HAP-1 (cell line): ENCODE results near the gene ANKRD34A.

Source experiments
- DNase-seq, 2 experiments: peaks; one replicate each; pipeline ENCODE4 v3.0.0-alpha.2; 2016 to 2020; ENCODE audit warnings: low spot score in 2 of 2
- H3K27me3 ChIP-seq: fragments of 250-450 bp; sonication (Bioruptor Pico); 2 replicates; pipeline ENCODE4 v1.5.1; 2020; ENCODE audit warnings: low read depth, mild to moderate bottlenecking, moderate library complexity
- H3K36me3 ChIP-seq: fragments of 250-450 bp; sonication (Bioruptor Pico); replicated peaks from 2 replicates; pipeline ENCODE4 v1.5.1; 2020; ENCODE audit warnings: mild to moderate bottlenecking
- H3K4me1 ChIP-seq: fragments of 250-450 bp; sonication (Bioruptor Pico); 2 replicates; pipeline ENCODE4 v1.5.1; 2020; ENCODE audit warnings: mild to moderate bottlenecking
- H3K4me3 ChIP-seq: fragments of 250-450 bp; sonication (Bioruptor Pico); 2 replicates; pipeline ENCODE4 v1.5.1; 2020; ENCODE audit warnings: mild to moderate bottlenecking, moderate library complexity
- H3K9me3 ChIP-seq: fragments of 250-450 bp; sonication (Bioruptor Pico); 2 replicates; pipeline ENCODE4 v1.5.1; 2020; ENCODE audit warnings: mild to moderate bottlenecking, moderate library complexity
- in situ Hi-C: fragments of 300-500 bp; cut with MboI; formaldehyde crosslinking; loops from 3 replicates; pipeline ENCODE4 v1.14.3; 2020; ENCODE audit warnings: low sequenced_read_pairs, inconsistent platforms, mixed read lengths

Gene ANKRD34A

DNA sequence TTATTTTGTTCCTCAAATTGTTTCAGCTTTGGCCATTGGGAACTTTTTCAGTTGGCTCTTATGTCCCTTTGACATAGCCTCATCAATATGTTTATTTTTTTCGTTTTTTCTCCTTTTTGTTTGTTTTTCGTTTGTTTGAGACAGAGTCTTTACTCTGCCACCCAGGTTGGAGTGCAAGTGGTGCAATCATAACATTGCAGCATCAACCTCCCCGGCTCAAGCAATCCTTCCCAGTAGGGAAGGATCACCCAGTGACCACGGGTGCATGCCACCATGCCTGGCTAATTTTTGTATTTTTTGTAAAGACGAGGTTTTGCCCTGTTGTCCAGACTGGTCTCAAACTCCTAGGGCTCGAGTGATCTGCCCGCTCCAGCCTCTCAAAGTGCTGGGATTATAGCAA, 8.2 kb upstream of the ANKRD34A start:
- H3K36me3 ChIP-seq: no peaks in the 10 kb centered on the region
- DNase-seq: no peak
- no peaks in the 10 kb centered on the region for H3K4me1 ChIP-seq
- no peaks in the 10 kb centered on the region for H3K9me3 ChIP-seq
- H3K27me3 ChIP-seq: no peaks in the 10 kb centered on the region
- no peak overlapping the region for H3K4me3 ChIP-seq
- in situ Hi-C loops: loop anchor here (5.0 kb wide), 1 partner anchor 75 kb away; no protein-coding TSS in a partner anchor

GRCh38 chr1:145967288-145967687, 2.9 kb upstream of the ANKRD34A start:
- no peak for DNase-seq
- Histone ChIP-seq H3K27me3 (no peaks in the 10 kb centered on the region), H3K4me1 (peaks cover 15% of the 10 kb centered on the region), H3K4me3 (no peak overlapping the region), H3K9me3 (no peaks in the 10 kb centered on the region), H3K36me3 (no peaks in the 10 kb centered on the region)
- in situ Hi-C loops: no loop called here

DNA sequence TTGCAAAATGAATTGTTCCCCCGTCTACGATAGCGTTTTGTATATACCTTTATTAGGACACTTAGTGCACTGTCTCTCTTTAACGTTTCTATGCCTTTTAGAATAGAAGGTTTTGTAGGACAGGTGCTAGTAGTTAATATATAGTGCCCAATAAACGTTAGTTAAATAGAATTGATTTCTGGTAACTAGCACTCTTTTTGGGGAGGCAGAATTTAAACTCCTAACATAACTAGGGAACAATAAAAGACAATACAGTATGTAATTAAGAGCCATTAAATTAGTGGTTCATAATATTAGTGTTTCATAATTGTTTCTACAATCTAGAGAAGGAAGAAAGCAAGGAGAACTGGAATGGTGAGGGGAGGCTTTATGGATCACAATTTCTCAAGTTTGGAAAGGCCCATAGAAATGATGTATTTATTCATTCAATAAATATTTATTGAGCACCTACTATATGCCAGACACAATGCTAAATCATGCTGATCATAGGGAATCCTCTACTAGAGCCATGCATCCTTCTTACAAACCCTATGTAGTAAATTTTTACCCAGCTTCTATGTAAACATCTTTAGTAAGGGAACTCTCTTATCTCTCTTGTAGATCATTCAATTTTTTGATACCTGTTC, 857 bp upstream of the ANKRD34A start:
- H3K9me3 ChIP-seq: no peaks in the 10 kb centered on the region
- no peaks in the 10 kb centered on the region for H3K36me3 ChIP-seq
- in situ Hi-C loops: no loop called here
- H3K27me3 ChIP-seq: no peaks in the 10 kb centered on the region
- H3K4me3 ChIP-seq: peak overlapping the region; percentile 44
- DNase-seq: no peak
- peaks cover 29% of the 10 kb centered on the region for H3K4me1 ChIP-seq

DNA sequence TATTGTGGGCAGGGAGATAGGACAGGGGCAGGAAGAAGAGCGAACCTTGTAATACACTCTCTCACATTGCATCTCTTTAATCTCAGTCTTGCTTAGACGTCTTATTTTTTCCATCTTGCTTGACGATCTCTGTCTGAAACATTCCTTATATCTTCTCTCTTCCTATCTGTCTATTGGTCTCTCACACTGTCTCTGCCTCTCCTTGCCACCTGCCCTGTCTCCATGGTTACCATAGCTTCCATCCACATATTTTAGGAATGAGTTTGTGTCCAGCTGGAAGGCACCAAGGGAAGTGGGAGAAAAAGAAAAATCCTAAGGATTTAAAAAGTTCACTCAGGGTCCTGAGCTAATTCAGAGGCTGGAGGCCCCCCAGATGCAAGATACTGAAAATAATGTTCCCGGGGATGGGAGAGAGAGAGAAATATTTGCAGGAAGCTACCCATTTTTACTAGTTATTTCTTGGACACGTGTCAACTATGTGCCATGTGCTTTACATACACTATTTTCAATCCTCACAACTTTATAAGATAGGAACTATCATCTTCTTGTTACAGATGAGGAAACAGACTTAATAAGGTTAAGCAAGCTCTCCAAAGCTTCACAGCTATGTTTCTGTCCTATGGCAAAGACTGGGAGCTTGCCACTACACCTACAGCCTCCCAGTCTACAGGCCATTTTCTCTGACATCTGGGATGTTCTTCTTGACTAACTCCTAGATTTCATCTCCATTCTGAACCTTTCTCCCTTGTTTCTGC, 933 bp downstream of the ANKRD34A start:
- in situ Hi-C loops: loop anchor here (5.0 kb wide), 1 partner anchor 36 kb away; the partner anchor contains the start of gene RBM8A
- Histone ChIP-seq H3K4me1 (peaks cover 31% of the 10 kb centered on the region), H3K9me3 (no peaks in the 10 kb centered on the region), H3K36me3 (no peaks in the 10 kb centered on the region), H3K27me3 (no peaks in the 10 kb centered on the region), H3K4me3 (peak overlapping the region; percentile 44)
- no peak for DNase-seq

GRCh38 chr1:145962157-145963102, 1.9 kb downstream of the ANKRD34A start:
- H3K9me3 ChIP-seq: no peaks in the 10 kb centered on the region
- peak overlapping the region; percentile 27 for H3K4me3 ChIP-seq
- no peaks in the 10 kb centered on the region for H3K27me3 ChIP-seq
- in situ Hi-C loops: loop anchor here (5.0 kb wide), 1 partner anchor 35 kb away; the partner anchor contains the start of gene RBM8A
- H3K36me3 ChIP-seq: no peaks in the 10 kb centered on the region
- peak in 1 of 2 experiments; percentile 35 for DNase-seq
- peaks cover 36% of the 10 kb centered on the region for H3K4me1 ChIP-seq

DNA sequence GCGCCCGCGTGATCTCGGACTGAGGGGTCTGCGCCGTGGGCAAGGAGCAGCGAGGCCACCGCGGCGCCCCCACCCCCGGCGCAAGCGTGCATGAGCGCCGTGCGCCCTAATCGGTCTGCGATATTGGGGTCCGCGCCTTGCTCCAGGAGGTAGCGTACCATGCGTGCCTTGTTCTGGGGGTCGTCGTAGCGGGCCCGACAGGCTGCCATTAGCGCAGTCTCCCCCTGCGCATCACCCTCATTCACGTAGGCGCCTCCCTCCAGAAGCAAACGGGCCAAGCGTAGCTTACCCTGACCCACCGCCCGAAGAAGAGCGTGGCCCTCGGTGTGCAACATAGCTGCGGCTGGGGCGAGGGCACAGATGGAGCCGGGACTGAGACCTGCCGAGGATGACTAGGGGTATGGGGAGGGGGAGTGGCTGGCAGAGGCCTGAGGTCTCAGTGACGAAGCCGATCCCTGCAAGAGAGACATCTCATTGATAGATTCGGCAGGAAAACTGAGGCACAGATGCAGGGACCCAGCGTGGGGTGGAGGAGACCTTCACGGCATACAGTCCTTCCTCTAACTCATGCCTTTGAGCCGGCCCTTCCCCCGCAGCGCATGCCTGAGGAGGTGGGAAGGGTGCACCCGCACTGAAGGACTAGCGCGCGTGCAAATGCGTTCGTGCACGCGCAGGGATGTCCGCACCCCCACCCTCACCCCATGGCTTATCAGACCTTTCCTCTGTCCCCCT, 2.8 kb downstream of the ANKRD34A start:
- DNase-seq: peak in 1 of 2 experiments; percentile 58
- in situ Hi-C loops: loop anchor here (5.0 kb wide), 1 partner anchor 34 kb away; the partner anchor contains the start of gene RBM8A

GRCh38 chr1:145961109-145961424, 3.3 kb downstream of the ANKRD34A start:
- Histone ChIP-seq H3K9me3 (no peaks in the 10 kb centered on the region), H3K4me3 (peak overlapping the region; percentile 48), H3K36me3 (no peaks in the 10 kb centered on the region), H3K27me3 (no peaks in the 10 kb centered on the region), H3K4me1 (peaks cover 45% of the 10 kb centered on the region)
- in situ Hi-C loops: loop anchor here (5.0 kb wide), 1 partner anchor 34 kb away; the partner anchor contains the start of gene RBM8A
- DNase-seq: no peak

More for the DNA sequence above, 2.8 kb downstream of the ANKRD34A start:
- Histone ChIP-seq H3K9me3 (no peaks in the 10 kb centered on the region), H3K4me1 (peaks cover 39% of the 10 kb centered on the region), H3K27me3 (no peaks in the 10 kb centered on the region), H3K36me3 (no peaks in the 10 kb centered on the region), H3K4me3 (peak overlapping the region; percentile 27)

DNA sequence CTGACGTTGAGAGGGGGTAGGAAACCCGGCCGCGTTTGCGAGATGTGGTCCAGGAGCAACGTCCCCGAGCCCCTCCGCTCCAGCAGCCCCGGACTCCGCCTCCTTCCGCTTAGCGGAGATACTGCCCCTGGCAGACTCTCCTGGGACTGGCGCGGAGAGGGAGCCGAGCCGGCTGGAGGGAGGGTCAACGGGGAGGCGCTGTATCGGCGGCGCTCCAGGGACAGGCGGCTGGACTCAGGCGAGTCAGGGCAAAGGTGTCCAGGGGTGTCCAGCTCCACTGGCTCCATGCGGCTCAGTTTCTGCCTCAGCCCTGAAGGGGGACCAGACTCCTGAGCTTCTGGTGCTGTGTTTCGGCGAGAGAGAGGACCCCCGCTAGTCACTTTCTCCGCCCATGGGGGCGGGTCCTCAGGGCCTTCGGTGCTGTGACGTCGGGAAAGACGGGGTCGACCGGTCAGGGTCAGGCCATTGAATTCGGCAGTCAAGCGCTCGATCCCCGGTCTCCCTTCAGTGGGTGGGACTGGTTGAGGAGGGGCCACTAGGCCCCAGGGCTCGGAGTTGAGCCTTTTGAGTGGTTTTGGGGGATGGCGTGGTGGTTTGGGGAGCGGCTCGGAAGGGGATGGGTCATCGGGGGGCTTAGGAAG, 3.8 kb downstream of the ANKRD34A start:
- Histone ChIP-seq H3K9me3 (no peaks in the 10 kb centered on the region), H3K27me3 (no peaks in the 10 kb centered on the region), H3K36me3 (no peaks in the 10 kb centered on the region), H3K4me3 (peak overlapping the region; percentile 48), H3K4me1 (peaks cover 46% of the 10 kb centered on the region)
- peak; percentile 71 to 92 for DNase-seq
- in situ Hi-C loops: loop anchor here (5.0 kb wide), 1 partner anchor 33 kb away; the partner anchor contains the start of gene RBM8A

DNA sequence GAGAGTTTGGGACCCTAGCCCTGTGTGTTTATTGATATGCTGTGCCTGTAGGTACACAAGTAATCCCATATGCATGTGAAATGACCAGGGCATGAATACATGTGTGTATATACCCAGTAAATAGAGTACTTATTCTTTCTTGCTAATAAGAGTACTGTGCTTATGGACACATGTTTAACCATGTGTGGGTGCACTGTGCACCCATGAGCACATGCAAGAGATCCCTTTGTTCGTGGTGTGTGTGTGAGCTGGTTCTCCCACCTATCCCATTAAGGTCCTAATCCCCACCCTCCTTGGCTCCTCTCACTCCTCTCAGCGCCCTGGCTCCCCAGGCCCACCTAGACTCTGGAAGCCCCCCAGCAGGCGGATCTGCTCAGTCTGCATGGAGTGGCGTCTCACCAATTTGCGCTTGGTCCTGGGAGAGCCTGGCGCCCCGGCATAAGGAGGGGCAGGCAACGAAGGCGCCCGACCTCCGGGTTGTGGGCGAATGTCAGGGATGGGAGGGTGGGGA, 4.4 kb downstream of the ANKRD34A start:
- Histone ChIP-seq H3K4me3 (peak overlapping the region; percentile 48), H3K4me1 (peaks cover 46% of the 10 kb centered on the region), H3K27me3 (no peaks in the 10 kb centered on the region), H3K36me3 (no peaks in the 10 kb centered on the region), H3K9me3 (no peaks in the 10 kb centered on the region)
- no peak for DNase-seq
- in situ Hi-C loops: loop anchor here (5.0 kb wide), 1 partner anchor 33 kb away; the partner anchor contains the start of gene RBM8A

GRCh38 chr1:145959333-145959732, 5.0 kb downstream of the ANKRD34A start:
- Histone ChIP-seq H3K27me3 (no peaks in the 10 kb centered on the region), H3K4me3 (no peak overlapping the region), H3K4me1 (peaks cover 46% of the 10 kb centered on the region), H3K36me3 (no peaks in the 10 kb centered on the region), H3K9me3 (no peaks in the 10 kb centered on the region)
- DNase-seq: no peak
- in situ Hi-C loops: no loop called here

DNA sequence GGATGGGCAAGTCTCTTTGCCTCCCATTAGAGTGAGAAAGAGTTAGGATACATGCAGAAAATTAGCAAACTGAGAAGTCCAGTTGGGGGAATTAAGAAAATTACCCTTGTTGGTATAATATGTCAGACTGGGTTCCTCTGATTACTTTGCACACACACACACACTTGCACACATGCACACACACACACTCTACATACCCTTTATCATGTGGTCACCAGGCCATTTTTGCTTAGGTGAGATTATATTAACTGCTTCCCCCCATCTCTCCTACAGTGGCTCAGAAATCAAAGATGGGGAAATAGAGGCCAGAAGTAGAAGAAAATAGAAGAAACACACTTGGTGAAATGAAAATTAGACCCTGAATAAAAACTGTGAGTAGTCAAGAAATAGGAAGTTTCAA, 5.6 kb downstream of the ANKRD34A start:
- no peaks in the 10 kb centered on the region for H3K27me3 ChIP-seq
- in situ Hi-C loops: no loop called here
- no peaks in the 10 kb centered on the region for H3K36me3 ChIP-seq
- no peak for DNase-seq
- no peak overlapping the region for H3K4me3 ChIP-seq
- no peaks in the 10 kb centered on the region for H3K9me3 ChIP-seq
- H3K4me1 ChIP-seq: peaks cover 41% of the 10 kb centered on the region

- H3K27me3 ChIP-seq: no peaks in the 10 kb centered on the region
- peak; percentile 98 to 99 for DNase-seq
- H3K36me3 ChIP-seq: no peaks in the 10 kb centered on the region
- peaks cover 31% of the 10 kb centered on the region for H3K4me1 ChIP-seq
- peak within 1 kb of the TSS; percentile 46 for H3K4me3 ChIP-seq
- no peaks in the 10 kb centered on the region for H3K9me3 ChIP-seq
- in situ Hi-C loops: no loop called here
Observed at GRCh38 chr1:145957443-145958319, 6.7 kb downstream of the ANKRD34A start, which contains the start of gene LIX1L. TSS of gene LIX1L (minus strand) at chr1:145958017. CDS start at chr1:145957927, 90 bp downstream.
